ENCODE results near the gene ARNT2. TPM values are rescaled to one million over a fixed set of nuclear protein-coding genes. Genes with fewer than 3 reads are reported as not detected.

The ARNT2 gene
- total RNA-seq, 2 donors from 2014 or later: 0.09 to 0.21 TPM

DNA sequence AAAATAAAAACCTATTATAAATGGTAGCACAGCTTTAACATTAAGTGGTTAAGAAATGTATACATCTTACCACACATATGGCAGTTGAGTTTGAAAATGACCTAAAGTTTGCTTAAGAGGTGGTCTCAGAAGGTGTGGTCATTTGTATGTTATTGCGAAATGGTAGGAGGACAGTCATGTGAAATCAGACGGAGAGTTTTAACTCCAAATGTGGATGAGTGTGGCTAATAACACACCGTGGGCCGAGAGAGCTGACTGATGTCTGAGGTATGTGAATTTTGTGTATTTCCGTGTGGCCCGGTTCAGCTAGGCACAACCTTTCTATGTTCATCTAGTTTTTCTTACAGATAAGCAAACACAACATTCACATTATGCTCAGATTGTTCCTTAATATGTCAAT lies 71.9 kb downstream of the ARNT2 start:
- H3K4me3 Mint-ChIP-seq: no peak overlapping the region

DNA sequence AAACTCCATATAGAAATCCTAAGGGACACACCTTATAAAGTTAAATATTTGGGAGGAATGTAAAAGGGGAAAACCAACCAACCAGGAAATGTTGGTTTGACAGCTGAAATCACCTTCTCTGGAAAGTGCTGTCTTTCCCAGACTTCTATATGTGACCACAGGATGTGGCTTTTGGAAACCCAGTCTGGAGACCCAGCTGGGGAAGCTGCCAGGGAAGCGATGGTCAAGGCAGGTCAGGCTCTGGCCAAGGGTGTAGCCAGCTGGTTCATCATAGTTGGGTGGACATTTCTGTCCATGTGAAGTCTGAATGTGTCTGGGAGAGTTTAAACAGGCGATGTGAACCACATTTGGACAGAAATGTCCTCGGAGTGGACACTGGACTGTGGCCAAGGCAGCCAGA lies 73.9 kb downstream of the ARNT2 start:
- Mint-ChIP-seq H3K4me1 (no peaks in the 10 kb centered on the region), H3K27ac (no peak overlapping the region), H3K4me3 (no peak overlapping the region), H3K36me3 (ENCODE audit: low read depth) (no peaks in the 10 kb centered on the region), H3K9me3 (peaks cover 10% of the 10 kb centered on the region), H3K27me3 (peaks cover 8% of the 10 kb centered on the region)
- ATAC-seq (replicated peaks): no peak

More for the DNA sequence above, 71.9 kb downstream of the ARNT2 start:
- Mint-ChIP-seq H3K36me3 (ENCODE audit: low read depth) (no peaks in the 10 kb centered on the region), H3K27ac (no peak overlapping the region), H3K9me3 (peaks cover 10% of the 10 kb centered on the region), H3K27me3 (peaks cover 23% of the 10 kb centered on the region), H3K4me1 (no peaks in the 10 kb centered on the region)
- ATAC-seq (replicated peaks): no peak

DNA sequence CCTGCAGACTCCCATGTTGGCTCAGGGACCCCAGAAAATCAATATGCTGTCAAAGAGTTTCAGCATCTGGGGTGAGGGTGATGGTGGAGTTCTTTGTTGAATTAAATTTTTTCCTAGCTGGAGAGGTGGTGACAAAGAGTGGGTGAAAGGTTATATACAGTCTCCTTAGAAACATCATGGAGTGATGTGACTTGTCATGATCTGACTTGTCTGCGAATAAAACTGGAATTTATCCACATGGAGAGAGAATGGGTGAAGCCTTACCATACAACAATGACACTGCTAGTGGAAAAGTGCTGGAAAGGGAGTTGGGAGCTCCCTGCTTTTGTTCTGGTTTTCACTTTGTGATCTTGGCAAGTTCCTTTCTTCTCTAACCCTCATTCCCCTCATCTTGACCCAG lies 75.0 kb downstream of the ARNT2 start:
- Mint-ChIP-seq H3K27me3 (peaks cover 7% of the 10 kb centered on the region), H3K4me3 (no peak overlapping the region), H3K9me3 (peaks cover 10% of the 10 kb centered on the region), H3K36me3 (ENCODE audit: low read depth) (no peaks in the 10 kb centered on the region), H3K4me1 (no peaks in the 10 kb centered on the region), H3K27ac (no peak overlapping the region)
- no peak for ATAC-seq (replicated peaks)

DNA sequence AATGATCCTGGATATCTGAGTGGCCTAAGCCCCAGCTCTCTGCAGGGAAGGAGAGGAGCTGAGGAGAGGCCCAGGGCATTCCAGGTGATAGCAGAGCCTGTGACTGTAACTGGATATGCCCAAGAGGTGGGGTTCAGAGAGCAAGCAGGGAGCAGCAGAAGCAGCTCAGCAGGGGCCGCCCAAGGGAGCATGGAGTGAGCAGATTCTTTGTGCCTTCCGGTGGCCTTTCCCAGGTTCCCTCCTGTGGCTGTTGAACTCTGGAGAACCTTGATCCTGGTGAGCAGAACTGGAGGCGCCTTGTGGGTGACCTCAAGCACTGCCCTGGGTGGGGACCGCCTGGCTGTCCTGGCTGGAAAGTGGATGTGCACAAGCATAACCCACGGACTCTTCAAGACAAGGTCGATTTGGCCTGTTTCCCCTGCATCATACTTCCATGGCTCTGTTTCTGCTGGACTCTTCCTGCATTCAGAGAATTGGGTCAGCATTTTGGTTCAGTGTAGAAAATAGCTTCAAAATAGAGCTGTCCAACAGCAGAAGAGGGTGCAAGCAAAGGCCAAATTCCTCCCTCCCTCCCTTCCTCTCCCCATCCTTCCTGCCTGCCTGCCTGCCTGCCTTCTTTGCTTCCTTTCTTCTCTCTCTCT lies 76.1 kb downstream of the ARNT2 start:
- no peak overlapping the region for H3K27ac Mint-ChIP-seq
- no peak for ATAC-seq (replicated peaks)
- H3K36me3 Mint-ChIP-seq (ENCODE audit: low read depth): no peaks in the 10 kb centered on the region

DNA sequence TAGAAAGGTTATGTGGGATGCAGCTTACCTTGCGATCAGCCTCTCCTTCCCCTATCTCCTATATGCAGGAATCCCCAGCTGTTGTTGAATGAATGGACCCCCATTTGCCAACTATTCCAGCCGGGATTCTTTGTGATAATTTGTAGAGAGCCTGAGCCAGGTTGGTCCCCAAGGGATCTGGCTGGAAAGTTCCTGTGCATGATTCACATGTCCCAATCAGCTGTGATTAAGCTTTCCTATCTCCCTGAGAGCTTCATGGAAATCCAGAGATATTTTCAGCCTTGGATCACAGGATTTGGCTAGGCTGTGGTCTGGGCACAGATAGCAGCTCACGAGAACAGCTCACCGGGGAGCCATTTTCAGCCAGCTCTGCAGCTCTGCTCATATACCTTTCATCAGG lies 76.7 kb downstream of the ARNT2 start:
- Mint-ChIP-seq H3K4me1 (no peaks in the 10 kb centered on the region), H3K36me3 (ENCODE audit: low read depth) (no peaks in the 10 kb centered on the region)

More for the DNA sequence above, 76.1 kb downstream of the ARNT2 start:
- Mint-ChIP-seq H3K4me1 (no peaks in the 10 kb centered on the region), H3K9me3 (peaks cover 10% of the 10 kb centered on the region), H3K4me3 (no peak overlapping the region), H3K27me3 (peaks cover 8% of the 10 kb centered on the region)

DNA sequence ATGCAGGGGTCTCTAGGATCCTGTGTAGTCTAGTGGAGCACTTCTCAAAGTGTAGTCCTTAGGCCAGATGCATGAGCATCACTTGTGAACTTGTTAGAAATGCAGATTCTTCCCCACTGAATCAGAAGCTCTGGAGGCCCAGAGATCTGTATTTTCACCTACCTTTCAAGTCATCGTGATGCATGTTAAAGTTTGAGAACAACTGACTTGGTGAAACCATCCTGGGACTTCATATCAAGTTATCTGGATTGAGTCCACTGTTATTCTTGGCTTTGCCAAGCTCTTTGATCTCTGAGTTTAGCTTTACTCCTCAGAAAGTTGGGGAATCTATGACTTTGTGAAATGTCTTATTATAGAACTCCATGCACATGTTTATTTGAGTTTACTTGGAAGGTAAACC lies 78.5 kb downstream of the ARNT2 start:
- ATAC-seq (replicated peaks): no peak
- Mint-ChIP-seq H3K36me3 (ENCODE audit: low read depth) (no peaks in the 10 kb centered on the region), H3K4me3 (no peak overlapping the region), H3K4me1 (no peaks in the 10 kb centered on the region), H3K9me3 (no peaks in the 10 kb centered on the region), H3K27me3 (peaks cover 14% of the 10 kb centered on the region), H3K27ac (no peak overlapping the region)

More for the DNA sequence above, 76.7 kb downstream of the ARNT2 start:
- H3K9me3 Mint-ChIP-seq: peaks cover 7% of the 10 kb centered on the region
- H3K27me3 Mint-ChIP-seq: peaks cover 10% of the 10 kb centered on the region
- H3K27ac Mint-ChIP-seq: no peak overlapping the region
- ATAC-seq (replicated peaks): no peak
- no peak overlapping the region for H3K4me3 Mint-ChIP-seq

DNA sequence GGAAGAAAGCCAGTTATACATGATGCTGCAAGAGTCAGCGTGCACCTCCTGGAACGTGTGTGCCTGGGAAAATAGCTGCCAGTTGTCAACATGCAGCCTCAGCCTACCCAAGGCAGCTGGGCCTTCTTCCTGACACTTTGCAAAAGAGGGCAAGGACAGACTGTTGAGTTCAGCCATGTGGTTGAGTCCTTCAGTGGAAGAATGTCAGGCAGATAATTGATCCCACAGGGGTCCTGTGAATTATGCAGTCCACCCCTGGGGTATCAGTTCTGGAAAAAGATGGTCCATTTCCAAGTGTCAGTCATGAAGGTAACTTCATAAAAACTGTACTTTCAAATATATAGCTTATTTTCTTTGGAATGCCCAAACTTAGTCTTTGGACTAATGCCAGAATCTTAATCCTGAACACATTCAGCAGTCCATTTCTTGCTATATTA lies 79.6 kb downstream of the ARNT2 start:
- no peaks in the 10 kb centered on the region for H3K36me3 Mint-ChIP-seq (ENCODE audit: low read depth)
- H3K27me3 Mint-ChIP-seq: peaks cover 14% of the 10 kb centered on the region
- no peaks in the 10 kb centered on the region for H3K4me1 Mint-ChIP-seq
- H3K27ac Mint-ChIP-seq: no peak overlapping the region
- no peaks in the 10 kb centered on the region for H3K9me3 Mint-ChIP-seq
- no peak overlapping the region for H3K4me3 Mint-ChIP-seq
- no peak for ATAC-seq (replicated peaks)

DNA sequence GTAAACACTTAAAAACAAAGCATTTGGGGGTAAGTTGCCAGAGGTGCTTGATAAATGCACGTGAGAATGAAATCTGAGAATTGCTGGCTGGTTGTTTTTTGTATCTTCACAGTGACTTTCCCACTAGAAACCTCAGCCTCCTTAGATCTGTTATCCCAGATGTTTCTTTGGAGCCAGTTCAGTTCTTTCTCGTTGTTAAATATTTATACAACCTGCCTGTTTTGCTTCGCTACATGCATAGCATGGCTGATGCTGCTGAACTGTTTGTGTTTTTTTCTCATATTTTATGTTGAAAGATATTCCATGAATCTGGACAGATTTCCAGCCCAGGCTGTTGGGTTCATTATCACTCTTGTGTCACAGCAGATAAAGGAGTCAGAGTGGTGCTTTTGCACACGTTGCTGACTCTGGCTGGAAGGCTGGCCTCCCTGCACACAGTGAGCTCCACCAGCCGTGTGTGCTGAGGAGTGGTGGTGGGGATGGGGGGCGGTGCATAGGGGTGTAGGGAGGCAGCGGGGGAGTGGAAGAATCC lies 80.2 kb downstream of the ARNT2 start:
- Mint-ChIP-seq H3K27me3 (peaks cover 14% of the 10 kb centered on the region), H3K36me3 (ENCODE audit: low read depth) (no peaks in the 10 kb centered on the region), H3K9me3 (no peaks in the 10 kb centered on the region), H3K27ac (no peak overlapping the region), H3K4me1 (no peaks in the 10 kb centered on the region), H3K4me3 (no peak overlapping the region)
- no peak for ATAC-seq (replicated peaks)

DNA sequence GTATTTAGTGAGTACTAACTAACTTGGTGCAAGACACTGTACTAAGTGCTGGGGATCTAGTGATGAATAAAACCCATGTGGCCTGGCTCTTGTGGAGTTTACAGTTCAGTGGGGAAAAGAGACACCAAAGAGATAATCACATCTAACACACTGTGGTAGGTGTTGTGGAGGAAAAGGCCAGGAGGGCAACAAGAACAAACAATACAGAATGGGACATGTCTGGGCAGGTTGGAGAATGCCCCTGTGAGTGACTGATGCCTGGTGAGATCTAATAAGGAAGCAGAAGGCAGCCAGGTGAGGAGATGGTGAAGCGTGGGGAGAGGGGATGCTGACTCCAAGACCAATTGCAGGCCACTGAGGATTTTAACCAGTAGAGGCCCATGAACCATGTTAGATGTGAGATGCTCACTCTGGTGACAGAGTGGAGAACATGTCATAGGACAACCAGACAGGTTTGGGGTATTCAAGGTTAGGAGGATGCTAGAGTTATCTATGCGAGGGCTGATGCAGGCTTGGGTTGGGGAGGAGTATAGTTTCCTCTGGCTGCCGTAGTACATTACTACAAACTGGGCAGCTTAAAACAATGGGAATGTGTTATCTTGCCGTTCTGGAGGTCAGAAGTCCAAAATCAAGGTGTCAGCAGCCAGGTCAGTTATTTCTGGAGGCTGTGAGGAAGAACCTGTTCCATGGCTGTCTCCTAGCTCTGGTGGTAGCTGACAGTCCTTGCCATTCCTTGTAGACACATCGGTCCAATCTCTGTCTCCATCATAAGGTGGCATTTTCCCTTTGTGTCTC lies 81.4 kb downstream of the ARNT2 start:
- no peaks in the 10 kb centered on the region for H3K4me1 Mint-ChIP-seq
- peaks cover 18% of the 10 kb centered on the region for H3K27me3 Mint-ChIP-seq
- ATAC-seq (replicated peaks): no peak
- no peak overlapping the region for H3K27ac Mint-ChIP-seq
- H3K4me3 Mint-ChIP-seq: no peak overlapping the region
- no peaks in the 10 kb centered on the region for H3K9me3 Mint-ChIP-seq
- no peaks in the 10 kb centered on the region for H3K36me3 Mint-ChIP-seq (ENCODE audit: low read depth)

DNA sequence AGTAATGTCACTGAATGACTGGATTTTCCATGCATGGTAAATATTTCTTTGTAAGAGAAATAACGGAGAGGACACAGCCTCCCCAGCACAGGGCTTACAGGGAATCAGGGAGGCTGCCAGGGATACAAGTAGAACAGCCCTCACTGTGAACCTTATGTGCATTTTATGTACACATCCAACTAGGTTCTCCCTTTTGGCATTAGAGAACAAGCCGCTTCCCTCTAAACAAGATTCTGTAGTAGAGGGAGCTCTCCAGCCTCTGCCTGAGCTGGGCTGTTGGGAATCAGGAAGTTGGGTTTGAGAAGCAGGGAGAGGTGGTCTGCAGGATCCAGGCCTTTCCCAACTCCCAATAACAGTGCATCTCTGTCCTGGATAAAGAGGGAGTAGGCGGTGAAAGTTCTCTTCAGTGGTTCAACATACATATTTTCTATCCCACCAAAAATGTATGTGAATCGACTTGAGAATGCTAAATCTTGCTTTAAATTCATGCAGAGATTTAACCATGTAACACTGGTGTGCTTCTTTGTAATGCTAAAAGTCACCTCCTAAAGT lies 83.7 kb downstream of the ARNT2 start:
- ATAC-seq (replicated peaks): no peak
- H3K4me1 Mint-ChIP-seq: no peaks in the 10 kb centered on the region
- no peak overlapping the region for H3K4me3 Mint-ChIP-seq
- H3K9me3 Mint-ChIP-seq: no peaks in the 10 kb centered on the region
- no peak overlapping the region for H3K27ac Mint-ChIP-seq
- peaks cover 22% of the 10 kb centered on the region for H3K27me3 Mint-ChIP-seq
- H3K36me3 Mint-ChIP-seq (ENCODE audit: low read depth): no peaks in the 10 kb centered on the region

DNA sequence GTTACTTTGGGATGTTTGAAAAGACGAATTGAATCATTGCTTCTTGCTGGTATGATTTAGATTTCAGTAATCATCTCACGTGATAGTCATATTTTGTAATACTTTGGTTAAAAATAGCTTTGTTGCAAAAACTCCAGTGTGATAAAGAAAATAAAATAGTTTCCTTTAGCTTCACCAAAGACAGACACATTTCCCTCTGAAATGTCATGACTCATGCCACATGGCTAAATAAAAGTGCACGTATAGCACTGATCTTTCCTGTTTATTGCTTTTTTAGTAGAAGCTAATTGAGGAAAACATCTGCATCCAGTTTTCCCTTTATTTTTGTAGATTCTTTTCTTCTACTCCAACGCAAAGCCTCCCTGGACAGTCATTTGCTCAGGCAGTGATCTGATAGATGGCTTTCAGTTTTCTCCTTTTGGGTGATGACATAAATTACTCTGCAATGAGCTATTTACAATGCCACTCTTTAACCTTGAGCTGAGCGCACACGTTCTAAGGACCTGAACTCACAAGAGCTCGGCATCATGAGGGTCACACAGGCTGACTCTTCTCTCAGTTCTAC lies 84.9 kb downstream of the ARNT2 start:
- no peaks in the 10 kb centered on the region for H3K4me1 Mint-ChIP-seq
- no peak for ATAC-seq (replicated peaks)

DNA sequence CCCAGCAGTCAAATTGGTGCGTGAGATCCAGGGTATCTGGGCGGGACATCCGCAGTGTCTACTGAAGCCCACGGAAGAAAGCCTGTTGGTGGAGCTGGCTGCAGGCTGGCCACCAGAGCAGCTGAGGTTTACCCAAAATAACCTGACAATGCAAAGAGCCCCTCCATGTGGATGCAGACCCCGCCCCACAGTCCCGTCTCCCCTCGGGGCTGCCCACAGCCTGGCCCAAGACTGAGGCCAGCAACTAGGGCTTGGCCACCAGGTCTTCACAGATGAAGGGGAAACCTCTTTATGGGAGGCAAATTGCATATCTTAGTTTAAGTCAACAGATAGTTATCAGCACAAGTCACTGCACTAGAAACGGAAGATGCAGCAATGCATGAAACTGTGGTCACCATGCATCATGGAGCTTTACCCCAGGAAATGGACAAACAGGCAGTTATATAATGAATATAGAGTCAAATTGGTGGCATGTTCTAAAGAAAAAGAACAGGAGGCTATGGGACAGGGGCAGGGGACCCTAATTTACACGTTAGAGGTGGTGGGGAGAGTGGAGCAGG lies 86.3 kb downstream of the ARNT2 start:
- Mint-ChIP-seq H3K4me3 (no peak overlapping the region), H3K9me3 (no peaks in the 10 kb centered on the region), H3K4me1 (no peaks in the 10 kb centered on the region), H3K27ac (no peak overlapping the region), H3K27me3 (peaks cover 25% of the 10 kb centered on the region), H3K36me3 (ENCODE audit: low read depth) (no peaks in the 10 kb centered on the region)
- no peak for ATAC-seq (replicated peaks)

More for the DNA sequence above, 84.9 kb downstream of the ARNT2 start:
- H3K4me3 Mint-ChIP-seq: no peak overlapping the region
- no peaks in the 10 kb centered on the region for H3K36me3 Mint-ChIP-seq (ENCODE audit: low read depth)
- H3K27me3 Mint-ChIP-seq: peaks cover 22% of the 10 kb centered on the region
- no peak overlapping the region for H3K27ac Mint-ChIP-seq
- H3K9me3 Mint-ChIP-seq: no peaks in the 10 kb centered on the region

DNA sequence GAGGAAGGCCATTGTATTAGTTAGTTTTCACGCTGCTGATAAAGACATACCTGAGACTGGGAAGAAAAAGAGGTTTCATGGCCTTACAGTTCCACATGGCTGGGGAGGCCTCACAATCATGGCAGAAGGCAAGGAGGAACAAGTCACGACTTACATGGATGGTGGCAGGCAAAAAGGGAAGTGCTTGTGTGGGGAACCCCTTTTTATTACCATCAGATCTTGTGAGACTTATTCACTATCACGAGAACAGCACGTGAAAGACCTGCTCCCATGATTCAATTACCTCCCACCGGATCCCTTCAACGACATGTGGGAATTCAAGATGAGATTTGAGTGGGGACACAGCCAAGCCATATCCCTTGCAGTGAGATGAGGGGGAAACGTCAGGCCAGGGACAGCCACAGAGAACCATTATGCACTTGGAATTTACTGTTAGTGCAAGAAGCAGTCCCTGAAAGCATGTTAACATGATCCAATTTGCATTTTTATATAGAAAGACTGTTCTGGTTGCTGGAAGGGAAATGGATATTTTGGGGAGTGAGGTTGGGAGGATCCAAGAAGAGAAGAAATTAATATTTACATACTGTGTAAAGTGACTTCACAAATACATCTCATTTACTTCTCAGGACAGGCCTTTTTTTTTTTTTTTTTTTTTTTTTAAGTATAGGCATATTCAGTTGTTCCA lies 87.1 kb downstream of the ARNT2 start:
- Mint-ChIP-seq H3K4me3 (no peak overlapping the region), H3K27me3 (peaks cover 28% of the 10 kb centered on the region), H3K36me3 (ENCODE audit: low read depth) (no peaks in the 10 kb centered on the region), H3K27ac (no peak overlapping the region), H3K9me3 (no peaks in the 10 kb centered on the region), H3K4me1 (no peaks in the 10 kb centered on the region)
- ATAC-seq (replicated peaks): no peak

DNA sequence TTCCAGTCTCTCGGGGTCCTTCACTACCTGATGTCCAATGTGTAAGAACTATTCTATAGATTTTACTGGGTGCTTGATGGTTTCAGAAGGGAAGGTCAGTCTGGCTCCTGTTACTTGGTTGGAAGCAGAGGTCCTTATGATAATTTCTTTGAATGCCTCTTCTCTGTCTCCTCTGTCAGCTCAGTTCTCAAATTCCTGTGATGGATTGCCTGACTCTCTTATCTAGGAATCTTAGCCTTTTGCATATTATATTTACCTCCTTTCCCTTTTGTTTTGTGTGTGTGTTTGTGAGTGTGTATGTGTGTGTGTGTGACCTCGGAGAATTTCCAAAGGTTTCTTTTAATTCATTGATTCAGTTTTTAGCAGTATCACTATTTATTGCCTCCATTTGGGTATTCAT lies 88.2 kb downstream of the ARNT2 start:
- no peaks in the 10 kb centered on the region for H3K36me3 Mint-ChIP-seq (ENCODE audit: low read depth)
- H3K4me1 Mint-ChIP-seq: no peaks in the 10 kb centered on the region
- H3K27ac Mint-ChIP-seq: no peak overlapping the region
- H3K27me3 Mint-ChIP-seq: peaks cover 30% of the 10 kb centered on the region
- no peak for ATAC-seq (replicated peaks)
- H3K9me3 Mint-ChIP-seq: no peaks in the 10 kb centered on the region
- H3K4me3 Mint-ChIP-seq: no peak overlapping the region
